Subcutaneous preadipocyte (primary cell): ENCODE results near the gene VRTN. TPM values are rescaled to one million over a fixed set of nuclear protein-coding genes. Genes with fewer than 3 reads are reported as not detected.

Experiments used
- total RNA-seq: library from RNA; depleted of rRNA; stranded (reverse); fragments of >200 nt; gene quantifications from 2 replicates; pipeline ENCODE4 v1.2.3, GENCODE V29; 2012

Gene VRTN
- total RNA-seq, result not detected in 2 replicates

GRCh38 chr14:74348241-74348734, at the start of gene VRTN:
Gene VRTN, plus strand, starts transcription at chr14:74348471. Its CDS starts 8,313 bp downstream, at chr14:74356784.

GRCh38 chr14:74302634-74303569, 45.4 kb upstream of the VRTN start, which contains the start of gene ABCD4:
Gene ABCD4, minus strand, starts transcription at chr14:74302934. Its CDS starts 22 bp downstream, at chr14:74302912.

Other genes starting within 250 kb of the VRTN start
- not detected in 2 replicates for gene VSX2, start 109.0 kb upstream of the VRTN start, total RNA-seq
- 23.7 and 30.5 TPM in 2 replicates for gene ABCD4, start 45.5 kb upstream of the VRTN start, total RNA-seq
- gene SYNDIG1L, start 77.7 kb downstream of the VRTN start, total RNA-seq, result not detected in 2 replicates
- 86.8 and 159 TPM in 2 replicates for gene NPC2, start 144.8 kb downstream of the VRTN start, total RNA-seq
- gene ISCA2, start 145.3 kb downstream of the VRTN start, total RNA-seq, result 19.5 and 19.7 TPM in 2 replicates